GM19397 (cell line): Measurements from ENCODE around the gene SGSH.
"Not testable (repeated sequence)": the region's sequence is repeated elsewhere in the genome, so short reads cannot be mapped to it uniquely, and the experiment has no call there.

ENCODE experiments used
- ATAC-seq: cut with Tn5 transposase; IDR thresholded peaks from one replicate; pipeline ENCODE4 v1.9.1; 2021; ENCODE audit warnings: mild to moderate bottlenecking, moderate library complexity; ENCODE audit not compliant: unreplicated experiment

The SGSH gene

DNA sequence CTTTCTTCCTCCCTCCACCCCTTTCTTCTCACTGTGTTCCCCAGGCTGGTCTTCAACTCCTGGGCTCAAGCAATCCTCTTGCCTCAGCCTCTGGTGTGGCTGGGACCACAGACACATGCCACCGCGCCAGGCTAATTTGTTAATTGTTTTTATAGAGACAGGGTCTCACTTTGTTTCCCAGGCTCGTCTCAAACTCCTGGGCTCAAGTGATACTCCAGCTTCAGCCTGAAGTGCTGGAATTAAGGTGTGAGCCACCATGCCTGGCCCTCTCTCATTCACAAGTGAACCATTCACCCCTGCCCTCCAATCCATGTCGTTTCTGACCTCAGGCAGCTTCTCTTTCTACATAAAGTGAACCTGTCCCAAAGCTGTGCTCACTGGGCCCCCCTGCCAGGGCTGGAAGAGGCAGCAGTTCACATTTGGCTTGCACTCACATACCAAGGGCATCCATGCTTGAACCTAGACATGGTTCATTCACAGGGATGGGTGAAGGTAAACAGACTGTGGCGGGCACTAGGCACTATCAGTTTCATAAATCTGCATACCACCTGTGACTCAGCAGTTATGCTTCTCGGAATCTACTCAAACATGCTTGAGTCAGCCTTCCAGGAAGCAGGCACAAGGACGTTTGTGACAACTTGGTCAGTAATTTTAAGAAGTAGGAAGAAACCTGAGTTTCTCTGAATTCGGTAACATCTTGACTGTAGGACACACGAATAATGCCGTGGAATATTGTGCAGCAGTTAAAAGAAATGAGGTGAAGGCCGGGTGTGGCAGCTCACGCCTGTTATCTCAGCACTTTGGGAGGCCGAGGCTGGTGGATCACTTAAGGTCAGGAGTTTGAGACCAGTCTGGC is 34.5 kb upstream of the SGSH start:
- ATAC-seq, result no peak

DNA sequence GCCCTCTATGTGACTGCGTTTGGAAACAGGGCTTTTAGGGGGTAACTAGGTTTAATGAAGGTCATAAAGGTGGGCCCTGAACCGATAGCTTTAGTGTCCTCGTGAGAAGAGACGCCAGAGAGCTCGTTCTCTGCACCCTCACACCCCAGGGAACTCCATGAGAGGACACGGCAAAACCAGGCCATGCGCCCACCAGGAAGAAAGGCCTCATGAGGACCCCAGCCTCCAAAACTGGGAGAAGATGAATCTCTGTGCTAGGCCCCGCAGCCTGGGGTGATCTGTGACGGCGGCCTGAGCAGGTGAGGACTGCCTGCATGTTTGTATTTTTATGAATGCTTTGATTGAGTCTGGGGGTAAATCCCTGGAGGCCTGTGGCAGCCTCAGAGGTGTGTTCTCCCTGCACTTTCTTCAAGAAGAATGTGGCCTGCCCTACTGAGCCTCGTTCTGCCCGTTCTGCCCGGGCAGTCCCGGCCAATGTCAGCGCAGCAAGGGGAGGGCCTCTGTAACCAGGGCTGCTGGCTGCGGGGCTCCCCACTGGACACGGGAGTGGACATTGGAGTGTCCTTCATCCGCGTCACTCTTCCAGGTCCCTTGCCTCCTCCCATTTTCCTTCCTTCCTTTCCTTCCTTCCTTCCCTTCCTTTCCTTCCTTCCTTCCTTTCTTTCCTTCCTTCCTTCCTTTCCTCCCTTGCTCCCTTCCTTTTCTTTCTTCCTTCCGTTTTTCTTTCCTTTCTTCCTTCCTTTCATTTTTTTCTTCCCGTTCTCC is 33.7 kb upstream of the SGSH start:
- ATAC-seq, result no peak

DNA sequence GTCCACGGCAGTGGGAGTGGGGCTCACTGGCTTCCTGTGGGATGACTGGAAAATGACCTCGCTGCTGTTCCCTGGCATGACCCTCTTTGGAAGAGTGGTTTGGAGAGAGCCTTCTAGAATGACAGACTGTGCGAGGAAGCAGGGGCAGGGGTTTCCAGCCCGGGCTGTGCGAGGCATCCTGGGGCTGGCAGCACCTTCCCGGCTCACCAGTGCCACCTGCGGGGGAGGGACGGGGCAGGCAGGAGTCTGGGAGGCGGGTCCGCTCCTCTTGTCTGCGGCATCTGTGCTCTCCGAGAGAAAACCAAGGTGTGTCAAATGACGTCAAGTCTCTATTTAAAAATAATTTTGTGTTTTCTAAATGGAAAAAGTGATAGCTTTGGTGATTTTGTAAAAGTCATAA is 32.7 kb upstream of the SGSH start:
- ATAC-seq, result no peak

DNA sequence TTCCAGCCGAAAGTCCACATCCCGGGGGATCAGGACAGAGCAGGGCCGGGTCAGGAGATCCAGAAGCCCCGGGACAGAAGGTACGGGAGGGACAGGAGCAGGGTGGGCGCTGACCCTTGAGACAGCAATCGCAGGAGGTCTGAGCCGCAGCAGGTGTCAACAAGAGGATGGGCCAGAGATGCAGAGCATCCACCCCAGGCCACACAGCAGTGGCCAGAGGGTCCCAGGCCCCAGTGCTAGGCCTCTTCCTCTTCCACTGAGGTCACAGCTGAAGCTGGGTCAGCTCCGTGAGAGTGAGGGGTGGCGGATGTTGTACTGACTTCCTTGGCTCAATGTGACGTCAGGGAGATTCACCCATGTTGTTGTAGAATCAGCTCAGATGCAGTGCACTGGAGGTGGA is 31.8 kb upstream of the SGSH start:
- ATAC-seq, result no peak

DNA sequence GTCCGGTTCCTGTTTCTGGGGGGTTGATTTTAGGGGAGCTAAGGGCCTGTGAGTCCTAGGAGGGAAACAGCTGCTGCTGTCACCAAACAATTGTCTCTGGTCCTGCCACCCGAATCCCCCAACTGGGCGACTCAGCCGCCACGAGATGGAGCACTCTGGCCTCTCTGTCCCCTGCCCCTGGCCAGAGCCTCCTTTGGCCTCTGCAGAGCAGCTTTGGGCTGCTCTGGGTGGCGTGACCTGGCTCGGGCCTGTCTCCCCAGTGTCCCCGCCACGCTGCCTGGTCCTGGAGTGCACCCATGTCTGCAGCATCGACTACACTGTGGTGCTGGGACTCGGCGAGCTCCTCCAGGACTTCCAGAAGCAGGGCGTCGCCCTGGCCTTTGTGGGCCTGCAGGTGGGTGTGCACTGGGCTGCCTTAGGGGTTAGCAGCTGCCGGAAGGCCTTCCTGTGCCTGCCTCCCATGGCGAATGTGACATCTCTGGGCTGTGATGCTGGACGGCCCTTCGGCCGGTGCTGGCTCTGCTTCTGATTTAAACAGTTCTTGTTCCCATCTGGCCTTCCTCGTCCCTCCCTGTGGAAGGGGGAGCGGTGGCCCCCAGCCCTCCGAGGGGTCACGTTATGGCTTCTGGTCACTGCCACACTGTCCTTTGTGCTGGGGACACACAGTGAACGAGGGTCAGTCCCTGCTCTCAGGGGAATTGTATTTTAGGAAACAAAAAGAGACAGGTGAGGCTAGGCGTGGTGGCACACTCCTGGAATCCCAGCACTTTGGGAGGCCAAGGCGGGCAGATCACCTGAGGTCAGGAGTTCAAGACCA is 29.0 kb upstream of the SGSH start:
- ATAC-seq, result no peak

DNA sequence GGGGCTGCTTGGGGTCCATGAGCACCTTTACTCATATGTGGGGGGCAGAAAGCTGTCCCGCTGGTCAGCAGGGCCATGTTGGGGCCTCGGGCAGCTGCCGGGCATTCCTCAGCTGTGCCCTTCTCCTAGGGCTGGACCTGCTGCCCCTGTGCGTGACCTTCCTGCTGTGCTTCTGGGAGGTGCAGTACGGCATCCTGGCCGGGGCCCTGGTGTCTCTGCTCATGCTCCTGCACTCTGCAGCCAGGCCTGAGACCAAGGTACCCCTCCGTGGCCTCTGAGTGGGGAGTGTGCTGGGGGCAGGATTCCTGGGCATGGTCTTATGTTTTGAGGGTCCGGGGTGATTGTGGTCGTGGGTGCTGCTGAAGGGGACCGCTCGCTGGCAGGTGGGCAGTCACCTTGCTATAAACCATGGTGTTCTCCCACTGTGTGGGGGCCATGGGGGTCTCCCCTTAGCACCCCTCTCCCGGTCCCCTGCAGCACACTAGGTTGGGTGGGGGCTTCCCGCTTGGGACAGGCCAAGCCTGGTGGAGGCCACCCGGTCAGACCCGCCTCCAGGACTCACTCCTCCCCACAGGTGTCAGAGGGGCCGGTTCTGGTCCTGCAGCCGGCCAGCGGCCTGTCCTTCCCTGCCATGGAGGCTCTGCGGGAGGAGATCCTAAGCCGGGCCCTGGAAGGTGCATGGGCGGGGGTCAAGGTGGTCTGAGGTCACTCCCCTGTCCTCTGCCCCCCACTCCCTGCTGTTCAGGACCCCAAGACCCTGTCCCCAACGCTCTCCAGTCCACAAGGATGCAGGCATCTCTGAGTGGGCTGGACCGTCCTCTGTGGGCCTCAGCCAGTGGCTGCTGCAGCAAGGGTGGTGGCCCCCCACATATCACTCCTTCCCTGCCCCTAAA is 28.1 kb upstream of the SGSH start:
- no peak for ATAC-seq

DNA sequence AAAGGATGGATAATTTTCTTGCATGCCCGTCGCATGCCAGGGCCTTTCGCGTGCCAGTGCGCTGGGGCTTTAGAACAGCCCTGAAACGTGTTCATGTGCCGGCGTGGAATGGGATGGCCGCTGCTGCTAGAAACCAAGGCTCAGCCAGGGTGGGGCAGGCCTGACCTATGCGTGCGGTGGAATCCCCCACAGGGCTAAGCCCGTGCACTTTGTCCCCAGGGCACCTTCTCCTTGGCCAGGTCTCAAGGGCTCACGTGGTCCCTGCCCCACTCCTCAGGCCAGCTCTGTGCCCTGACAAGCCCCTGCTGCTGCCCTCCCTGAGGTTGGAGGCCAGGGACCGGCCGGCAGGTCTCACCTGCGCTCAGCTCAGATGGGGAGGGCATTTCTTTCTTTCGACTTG is 27.4 kb upstream of the SGSH start:
- ATAC-seq, result no peak

DNA sequence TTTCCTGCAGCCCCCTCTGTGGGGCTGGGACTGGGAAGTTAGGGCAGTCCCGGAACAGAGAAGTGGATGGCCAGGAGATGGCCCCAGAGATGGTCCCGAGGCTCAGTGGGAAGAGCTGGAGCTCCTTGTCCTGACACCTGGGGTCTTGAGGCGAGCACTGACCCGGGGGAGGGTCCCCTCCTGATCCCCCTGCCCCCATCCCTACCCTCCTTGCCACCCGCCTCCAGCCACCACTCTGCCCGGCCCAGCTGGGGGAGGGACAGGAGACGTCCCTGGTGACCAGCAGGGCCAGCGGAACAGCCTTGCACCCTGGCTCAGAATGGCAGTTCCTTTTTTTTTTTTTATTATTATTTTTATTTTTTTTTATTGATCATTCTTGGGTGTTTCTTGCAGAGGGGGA is 26.6 kb upstream of the SGSH start:
- no peak for ATAC-seq

DNA sequence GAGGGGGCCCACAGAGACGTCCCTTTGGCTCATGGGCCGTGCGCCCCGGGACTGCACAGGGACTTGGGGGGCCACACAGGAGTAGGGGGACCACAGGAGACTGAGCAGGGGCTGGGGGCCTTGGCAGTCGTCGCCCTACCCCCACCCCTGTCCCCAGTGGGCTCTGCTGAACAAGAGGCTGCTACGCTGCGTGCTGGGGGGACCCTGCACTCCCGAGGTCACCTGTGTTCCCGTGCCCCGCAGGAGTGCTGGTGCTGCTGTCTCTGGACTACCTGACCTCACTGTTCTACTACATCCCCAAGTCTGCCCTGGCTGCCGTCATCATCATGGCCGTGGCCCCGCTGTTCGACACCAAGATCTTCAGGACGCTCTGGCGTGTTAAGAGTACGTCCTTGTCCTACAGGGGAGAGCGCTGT is 26.1 kb upstream of the SGSH start:
- no peak for ATAC-seq

DNA sequence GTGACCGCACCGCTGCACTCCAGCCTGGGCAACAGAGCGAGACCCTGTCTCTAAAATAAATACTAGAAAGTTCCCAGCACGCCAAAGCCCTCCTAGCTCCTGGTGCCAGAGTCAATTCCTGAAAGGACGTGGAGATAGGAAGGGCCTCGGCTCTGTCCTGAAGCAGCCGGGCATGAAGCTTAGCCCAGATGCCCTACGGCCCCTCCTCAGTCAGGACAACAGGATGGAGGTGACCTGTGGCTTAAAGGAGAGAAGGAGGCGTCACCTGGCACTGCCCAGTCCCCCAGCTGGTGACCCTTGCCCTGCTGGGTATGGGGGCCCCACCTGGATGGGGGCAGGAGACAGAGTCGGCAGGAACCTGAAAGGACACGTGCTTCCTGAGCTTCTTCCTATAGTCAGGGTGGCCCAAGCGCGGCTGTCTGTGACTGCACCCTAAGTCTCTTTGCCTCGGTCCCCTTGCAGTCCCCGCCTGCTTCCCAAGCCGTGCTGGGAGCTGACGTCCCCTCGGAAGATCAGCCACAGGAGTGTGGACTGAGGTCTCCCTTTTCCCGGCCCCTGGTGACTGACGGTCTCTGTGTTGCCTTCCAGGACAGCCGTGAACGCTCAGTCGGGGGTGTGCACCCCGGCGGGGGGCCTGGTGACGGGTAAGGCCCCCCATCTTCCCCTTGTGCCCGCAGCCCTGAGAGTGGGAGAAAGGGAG is 25.6 kb upstream of the SGSH start:
- no peak for ATAC-seq

DNA sequence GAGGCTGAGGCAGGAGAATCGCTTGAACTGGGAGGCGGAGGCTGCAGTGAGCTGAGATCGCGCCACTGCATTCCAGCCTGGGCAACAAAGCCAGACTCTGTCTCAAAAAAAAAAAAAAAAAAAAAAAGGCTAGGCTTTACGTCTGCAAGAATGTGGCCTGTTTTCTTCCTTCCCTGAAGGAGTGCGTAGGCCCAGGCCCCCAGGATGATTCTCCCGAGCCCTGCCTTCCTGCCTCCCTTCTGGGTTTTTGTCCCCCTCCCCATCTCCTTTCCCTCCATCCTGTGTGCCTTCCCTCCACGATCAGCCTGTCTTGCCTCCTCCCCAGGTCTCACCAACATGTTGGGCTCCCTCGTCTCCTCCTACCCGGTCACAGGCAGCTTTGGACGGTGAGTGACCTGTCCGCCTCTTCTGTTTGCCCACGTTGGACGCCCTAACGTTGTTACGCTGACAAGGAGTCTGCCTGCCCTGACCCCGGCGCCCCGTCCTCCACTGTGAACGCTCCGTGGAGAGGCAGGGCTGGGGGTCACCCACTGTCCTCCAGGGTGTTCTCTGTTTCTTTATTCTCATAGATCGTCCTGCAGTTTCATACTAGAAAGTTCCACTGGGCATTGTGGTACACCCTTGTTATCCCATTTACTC is 24.9 kb upstream of the SGSH start:
- ATAC-seq, result no peak

DNA sequence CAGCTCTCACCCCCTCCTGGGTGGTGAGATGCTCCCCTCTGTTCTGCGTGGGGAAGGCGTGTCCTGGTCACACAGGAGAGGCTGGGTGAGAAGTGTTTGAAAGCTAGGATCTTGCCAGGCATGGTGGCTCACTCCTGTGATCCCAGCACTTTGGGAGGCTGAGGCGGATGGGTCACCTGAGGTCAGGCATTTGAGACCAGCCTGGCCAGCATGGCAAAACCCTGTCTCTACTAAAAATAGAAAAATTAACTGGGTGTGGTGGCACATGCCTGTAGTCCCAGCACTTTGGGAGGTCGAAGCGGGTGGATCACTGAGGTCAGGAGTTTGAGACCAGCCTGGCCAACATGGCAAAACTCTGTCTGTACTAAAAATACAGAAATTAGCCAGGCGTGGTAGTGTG is 24.3 kb upstream of the SGSH start:
- not testable (repeated sequence) for ATAC-seq

DNA sequence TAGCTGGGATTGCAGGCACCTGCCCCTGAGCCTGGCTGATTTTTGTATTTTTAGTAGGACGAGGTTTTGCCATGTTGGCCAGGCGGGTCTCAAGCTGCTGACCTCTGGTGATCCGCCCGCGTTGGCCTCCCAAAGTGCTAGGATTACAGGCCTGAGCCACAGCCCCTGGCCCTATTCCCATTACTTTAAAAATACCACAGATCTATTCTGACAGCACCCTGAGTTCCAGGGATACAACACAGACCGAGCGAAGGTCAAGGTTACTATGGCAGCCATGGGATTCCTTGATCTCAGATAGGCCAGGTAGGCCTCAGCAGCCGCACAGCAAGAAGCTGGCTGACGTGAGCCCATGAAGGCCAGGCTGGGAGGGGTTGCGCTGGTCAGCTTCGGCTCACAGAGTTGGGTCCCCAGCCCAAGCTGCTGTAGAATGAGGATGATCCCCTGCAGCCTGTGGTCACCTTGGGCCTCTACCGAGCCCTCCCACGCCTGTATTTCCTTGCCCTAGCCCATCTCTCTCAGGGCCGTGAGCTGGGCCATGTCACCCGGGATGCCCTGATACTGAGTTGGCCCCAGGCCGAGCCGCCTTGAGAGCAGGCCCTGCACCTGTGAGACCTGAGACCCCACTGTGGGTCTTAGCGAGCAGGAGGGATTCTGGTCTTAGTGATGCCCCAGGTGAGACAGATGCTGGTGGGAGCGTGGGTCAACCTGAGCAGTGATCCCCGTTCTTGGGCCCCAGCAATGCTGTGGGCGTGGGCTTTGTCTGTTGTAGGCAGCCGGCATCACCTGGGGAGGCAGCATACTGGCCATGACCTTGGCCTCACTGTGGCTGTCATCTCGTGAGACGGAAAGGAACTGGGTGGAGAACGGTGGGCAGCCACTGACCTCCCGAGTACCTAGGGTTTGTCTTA is 23.6 kb upstream of the SGSH start:
- no peak for ATAC-seq

DNA sequence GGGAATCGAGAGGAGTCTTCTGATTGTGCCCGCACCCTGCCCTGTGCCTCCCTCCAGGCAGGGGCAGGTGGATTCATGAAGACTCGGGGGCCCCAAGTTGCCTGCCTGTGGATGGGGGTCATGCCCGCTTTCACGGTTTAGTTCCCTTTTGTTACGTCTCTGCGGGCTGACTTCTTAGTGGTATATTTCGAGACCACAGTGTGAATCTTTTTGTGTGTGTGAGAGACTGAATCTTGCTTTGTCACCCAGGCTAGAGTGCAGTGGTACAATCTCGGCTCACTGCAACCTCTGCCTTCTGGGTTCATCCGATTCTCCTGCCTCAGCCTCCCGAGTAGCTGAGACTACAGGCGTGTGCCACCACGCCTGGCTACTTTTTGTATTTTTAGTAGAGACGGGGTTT is 22.4 kb upstream of the SGSH start:
- ATAC-seq, result no peak

DNA sequence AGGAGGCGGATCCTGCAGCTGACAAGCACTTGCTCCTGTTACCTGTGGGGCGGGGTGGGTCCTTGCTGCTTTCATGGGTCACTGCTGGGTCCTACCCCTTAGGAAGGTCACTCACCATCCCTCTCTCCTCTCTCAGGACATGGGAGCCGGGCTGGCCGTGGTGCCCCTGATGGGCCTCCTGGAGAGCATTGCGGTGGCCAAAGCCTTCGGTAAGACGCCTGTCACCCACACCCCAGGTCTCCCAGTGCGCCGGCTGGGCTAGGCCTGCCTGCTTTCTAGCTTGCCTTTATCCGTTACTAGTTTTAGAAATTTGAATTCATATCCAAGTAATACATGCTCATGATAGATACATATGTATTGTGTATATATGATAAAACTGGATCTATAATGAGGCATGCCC is 17.3 kb upstream of the SGSH start:
- ATAC-seq, result no peak

DNA sequence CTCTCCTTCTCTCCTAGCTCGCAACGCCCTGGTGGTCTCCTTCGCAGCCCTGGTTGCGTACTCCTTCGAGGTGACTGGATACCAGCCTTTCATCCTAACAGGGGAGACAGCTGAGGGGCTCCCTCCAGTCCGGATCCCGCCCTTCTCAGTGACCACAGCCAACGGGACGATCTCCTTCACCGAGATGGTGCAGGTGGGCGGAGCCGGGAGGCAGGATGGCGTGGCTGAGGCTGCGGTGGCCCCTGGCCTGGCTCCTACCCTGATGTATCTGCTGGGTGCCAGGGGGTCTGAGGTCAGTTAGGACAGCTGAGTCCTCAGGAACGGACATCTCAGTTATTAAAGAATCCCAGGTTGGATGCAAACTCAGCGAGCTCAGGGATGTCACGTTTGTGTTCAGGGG is 16.8 kb upstream of the SGSH start:
- ATAC-seq, result no peak

DNA sequence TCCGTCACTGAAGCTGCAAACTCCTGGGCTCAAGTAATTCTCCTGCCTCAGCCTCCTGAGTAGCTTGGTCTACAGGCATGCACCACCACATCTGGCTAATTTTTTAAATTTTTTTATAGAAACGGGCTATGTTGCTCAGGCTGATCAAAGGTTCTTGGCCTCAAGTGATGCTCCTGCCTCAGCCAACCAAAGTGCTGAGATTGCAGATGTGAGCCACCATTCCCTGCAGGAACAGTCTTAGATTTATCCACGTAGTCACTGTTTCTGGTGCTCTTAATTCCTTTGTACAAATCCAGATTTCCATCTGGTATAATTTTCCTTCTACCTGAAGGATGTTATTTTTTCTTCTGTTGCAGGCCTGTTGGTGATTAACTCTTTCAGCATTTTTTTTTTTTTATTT is 13.1 kb upstream of the SGSH start:
- ATAC-seq, result no peak

DNA sequence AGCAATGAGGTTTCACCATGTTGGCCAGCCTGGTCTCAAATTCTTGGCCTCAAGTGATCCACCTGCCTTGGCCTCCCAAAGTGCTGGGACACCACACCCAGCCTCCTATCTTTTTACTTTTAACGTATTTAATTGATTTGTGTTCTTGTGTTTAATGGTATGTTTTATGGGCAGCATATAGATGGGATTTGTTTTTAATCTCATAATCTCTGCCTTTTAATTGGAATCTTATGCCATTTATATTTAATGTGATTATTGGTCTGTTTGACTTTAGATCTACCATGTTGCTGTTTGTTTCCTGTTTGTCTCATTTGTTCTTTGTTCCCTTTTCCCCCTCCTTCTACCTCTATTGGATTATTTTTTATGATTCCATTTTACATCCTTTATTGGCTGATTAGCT is 12.3 kb upstream of the SGSH start:
- ATAC-seq, result no peak
